ENCODE data around the gene ZC3H11A.
"Not testable (repeated sequence)": the region's sequence is repeated elsewhere in the genome, so short reads cannot be mapped to it uniquely, and the experiment has no call there.

DNA sequence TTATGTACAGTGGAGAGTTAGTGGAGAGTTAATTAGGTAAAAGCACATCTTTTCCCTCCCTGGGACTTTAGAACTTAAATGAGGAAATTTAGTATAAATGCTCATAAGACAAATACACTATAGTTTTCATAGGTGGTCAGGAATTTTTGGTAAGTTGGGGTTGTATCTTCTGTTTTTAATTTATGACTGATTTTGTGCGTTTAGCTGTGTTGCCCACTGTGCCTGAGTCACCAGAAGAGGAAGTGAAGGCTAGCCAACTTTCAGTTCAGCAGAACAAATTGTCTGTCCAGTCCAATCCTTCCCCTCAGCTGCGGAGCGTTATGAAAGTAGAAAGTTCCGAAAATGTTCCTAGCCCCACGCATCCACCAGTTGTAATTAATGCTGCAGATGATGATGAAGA is 33.8 kb downstream of the ZC3H11A start:
- not testable (repeated sequence) for TF ChIP-seq CTCF (IDR thresholded peaks at IDR 0.05; ENCODE audit: low read length); EZH2 (optimal IDR thresholded peaks at IDR 0.05; ENCODE audit: low read depth, low read length); EZH2phosphoT487 (IDR thresholded peaks at IDR 0.05; ENCODE audit: low read length)
